Osteocyte (in vitro differentiated cells): ENCODE results near the gene ARG2. TPM values are rescaled to one million over a fixed set of nuclear protein-coding genes. Genes with fewer than 3 reads are reported as not detected.

ENCODE experiments used
- DNase-seq: peaks from one replicate; pipeline ENCODE4 v3.0.0; 2021; ENCODE audit warnings: mixed read lengths; ENCODE audit not compliant: unreplicated experiment; ENCODE audit errors: extremely low spot score
- H3K27ac Mint-ChIP-seq: one replicate; pipeline ENCODE4 v1.8.0; 2021; ENCODE audit warnings: mild to moderate bottlenecking, mixed read lengths; ENCODE audit not compliant: unreplicated experiment
- H3K27me3 Mint-ChIP-seq: one replicate; pipeline ENCODE4 v1.8.0; 2021; ENCODE audit warnings: mixed read lengths; ENCODE audit not compliant: unreplicated experiment
- H3K36me3 Mint-ChIP-seq: one replicate; pipeline ENCODE4 v1.8.0; 2021; ENCODE audit warnings: mixed read lengths; ENCODE audit not compliant: unreplicated experiment
- H3K4me1 Mint-ChIP-seq: one replicate; pipeline ENCODE4 v1.8.0; 2021; ENCODE audit warnings: mixed read lengths; ENCODE audit not compliant: unreplicated experiment
- H3K4me3 Mint-ChIP-seq: one replicate; pipeline ENCODE4 v1.8.0; 2021; ENCODE audit warnings: mild to moderate bottlenecking, moderate library complexity, mixed read lengths; ENCODE audit not compliant: unreplicated experiment
- H3K9me3 Mint-ChIP-seq: one replicate; pipeline ENCODE4 v1.8.0; 2021; ENCODE audit warnings: mixed read lengths; ENCODE audit not compliant: unreplicated experiment
- total RNA-seq: library from RNA; stranded (reverse); gene quantifications from 2 replicates; pipeline ENCODE4 v1.2.1, GENCODE V29; 2021
- TF ChIP-seq, protein P1 (sequence below): fragments of 200-600 bp; sonication (generic); IDR thresholded peaks from 2 replicates; pipeline ENCODE4 v1.5.0; 2021; ENCODE audit warnings: antibody characterized with exemption, mild to moderate bottlenecking, moderate library complexity

The ARG2 gene
- total RNA-seq, 1 donor from 2014 or later: 4.2 TPM

DNA sequence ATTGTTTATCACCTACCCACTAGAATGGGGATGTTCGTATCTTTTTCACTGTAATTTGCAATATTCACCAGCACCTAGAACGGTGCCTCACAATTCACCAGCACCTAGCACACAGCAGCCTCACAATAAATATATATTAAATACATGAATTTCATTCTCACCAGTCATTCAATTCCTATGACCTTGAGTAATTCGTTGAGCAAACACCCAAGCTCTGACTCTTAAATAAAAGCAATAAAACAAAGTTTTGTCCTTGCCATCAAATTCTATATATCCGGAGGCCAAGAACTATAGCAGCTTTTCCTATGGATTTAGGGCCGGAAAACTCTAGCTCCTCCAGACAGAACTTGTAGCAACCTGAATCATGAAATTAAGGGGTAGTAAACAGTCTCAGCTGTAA, 53.7 kb downstream of the ARG2 start:
- no peak for DNase-seq
- TF ChIP-seq, protein P1, sequence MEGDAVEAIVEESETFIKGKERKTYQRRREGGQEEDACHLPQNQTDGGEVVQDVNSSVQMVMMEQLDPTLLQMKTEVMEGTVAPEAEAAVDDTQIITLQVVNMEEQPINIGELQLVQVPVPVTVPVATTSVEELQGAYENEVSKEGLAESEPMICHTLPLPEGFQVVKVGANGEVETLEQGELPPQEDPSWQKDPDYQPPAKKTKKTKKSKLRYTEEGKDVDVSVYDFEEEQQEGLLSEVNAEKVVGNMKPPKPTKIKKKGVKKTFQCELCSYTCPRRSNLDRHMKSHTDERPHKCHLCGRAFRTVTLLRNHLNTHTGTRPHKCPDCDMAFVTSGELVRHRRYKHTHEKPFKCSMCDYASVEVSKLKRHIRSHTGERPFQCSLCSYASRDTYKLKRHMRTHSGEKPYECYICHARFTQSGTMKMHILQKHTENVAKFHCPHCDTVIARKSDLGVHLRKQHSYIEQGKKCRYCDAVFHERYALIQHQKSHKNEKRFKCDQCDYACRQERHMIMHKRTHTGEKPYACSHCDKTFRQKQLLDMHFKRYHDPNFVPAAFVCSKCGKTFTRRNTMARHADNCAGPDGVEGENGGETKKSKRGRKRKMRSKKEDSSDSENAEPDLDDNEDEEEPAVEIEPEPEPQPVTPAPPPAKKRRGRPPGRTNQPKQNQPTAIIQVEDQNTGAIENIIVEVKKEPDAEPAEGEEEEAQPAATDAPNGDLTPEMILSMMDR: no peak
- Mint-ChIP-seq H3K9me3 (no peaks in the 10 kb centered on the region), H3K4me3 (peak overlapping the region; percentile 96), H3K36me3 (peaks cover 18% of the 10 kb centered on the region), H3K27me3 (no peaks in the 10 kb centered on the region), H3K27ac (peak overlapping the region; percentile 87), H3K4me1 (peaks cover 23% of the 10 kb centered on the region)

DNA sequence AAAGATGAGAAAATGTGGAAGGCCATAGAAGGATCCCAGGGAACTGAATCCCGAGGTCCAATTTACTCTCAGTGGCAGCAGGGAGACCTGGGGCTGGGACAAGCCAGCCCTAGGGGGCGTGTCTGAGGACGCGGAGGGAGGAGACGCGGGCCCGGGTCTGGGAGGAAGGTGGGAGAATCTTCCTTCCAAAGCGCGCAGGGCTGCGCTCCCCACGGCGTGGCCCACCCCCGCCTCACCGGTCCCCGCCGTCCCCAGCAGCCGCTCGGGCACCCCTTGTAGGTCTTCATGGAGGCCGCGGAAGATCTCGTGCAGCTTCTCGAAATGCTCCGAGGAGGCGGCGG, 54.4 kb downstream of the ARG2 start:
- Mint-ChIP-seq H3K27me3 (no peaks in the 10 kb centered on the region), H3K4me1 (peaks cover 23% of the 10 kb centered on the region), H3K36me3 (peaks cover 18% of the 10 kb centered on the region), H3K27ac (peak overlapping the region; percentile 87), H3K9me3 (no peaks in the 10 kb centered on the region), H3K4me3 (peak overlapping the region; percentile 96)
- peak; percentile 88 for DNase-seq
- TF ChIP-seq, protein P1: peak; percentile 43

DNA sequence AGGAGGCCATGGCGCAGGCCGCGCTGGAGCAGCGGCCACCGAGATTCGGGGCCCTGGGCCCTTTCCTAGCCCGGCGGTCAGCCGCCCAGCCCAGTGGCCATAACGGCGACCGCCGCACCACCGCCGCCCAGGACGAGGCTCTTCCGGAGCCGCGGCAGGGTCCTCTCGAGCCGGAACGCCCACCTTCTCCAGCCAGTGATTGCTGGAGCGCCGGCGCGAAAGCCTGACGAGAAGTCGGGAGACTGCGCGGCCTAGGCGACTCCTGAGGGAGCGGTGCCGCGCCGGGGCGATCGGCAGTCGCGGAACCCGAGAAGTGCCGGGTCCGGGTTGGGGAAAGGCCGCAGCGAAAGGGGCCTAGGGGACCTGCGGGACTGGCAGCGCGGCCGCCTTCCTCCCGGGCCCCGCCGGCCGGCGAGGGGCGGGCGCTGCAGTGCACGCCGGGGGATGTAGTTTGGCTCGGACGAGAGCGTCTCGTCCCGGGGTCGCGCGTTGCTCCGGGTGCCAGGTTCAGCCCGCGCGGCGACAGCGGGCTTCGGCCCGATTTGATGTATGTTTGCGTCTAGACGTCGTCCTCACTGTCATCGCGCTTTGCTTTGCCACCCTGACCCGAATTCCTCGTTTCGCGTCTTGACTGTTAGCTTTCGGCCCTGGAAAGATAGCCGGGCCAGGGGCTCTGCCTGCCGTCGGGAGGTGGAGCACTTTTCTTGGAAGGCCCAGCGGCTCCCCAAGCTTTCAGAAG, 54.9 kb downstream of the ARG2 start, which contains the start of gene VTI1B:
VTI1B (minus strand) TSS at position 153 of the 739 bp plus-strand sequence; CDS start at position 10, 143 bp downstream.
- H3K4me3 Mint-ChIP-seq: peak within 1 kb of the TSS; percentile 96
- no peaks in the 10 kb centered on the region for H3K27me3 Mint-ChIP-seq
- H3K36me3 Mint-ChIP-seq: peaks cover 17% of the 10 kb centered on the region
- DNase-seq: peak; percentile 92
- H3K9me3 Mint-ChIP-seq: no peaks in the 10 kb centered on the region
- TF ChIP-seq, protein P1: peak; percentile 38
- peaks cover 23% of the 10 kb centered on the region for H3K4me1 Mint-ChIP-seq
- peak within 1 kb of the TSS; percentile 97 for H3K27ac Mint-ChIP-seq

DNA sequence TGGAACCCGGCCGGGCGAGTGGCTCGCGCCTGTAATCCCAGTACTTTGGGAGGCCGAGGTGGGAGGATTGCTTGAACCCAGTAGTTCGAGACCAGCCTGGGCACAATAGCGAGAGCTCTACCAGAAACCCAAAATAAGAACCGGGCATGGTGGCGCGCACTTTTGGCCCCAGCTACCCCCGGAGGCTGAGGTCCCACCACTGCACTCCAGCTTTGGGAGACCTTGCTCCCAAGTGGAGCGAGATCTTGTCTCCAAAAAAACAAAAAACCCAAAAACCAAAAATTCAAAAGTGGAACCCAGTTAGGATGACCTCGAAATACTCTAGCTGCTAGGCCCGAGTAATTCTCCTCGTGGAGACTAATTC, 55.5 kb downstream of the ARG2 start:
- H3K36me3 Mint-ChIP-seq: peaks cover 19% of the 10 kb centered on the region
- no peak for DNase-seq
- H3K27ac Mint-ChIP-seq: peak overlapping the region; percentile 97
- H3K4me3 Mint-ChIP-seq: peak overlapping the region; percentile 96
- no peaks in the 10 kb centered on the region for H3K27me3 Mint-ChIP-seq
- TF ChIP-seq, protein P1: no peak
- peaks cover 23% of the 10 kb centered on the region for H3K4me1 Mint-ChIP-seq
- no peaks in the 10 kb centered on the region for H3K9me3 Mint-ChIP-seq

DNA sequence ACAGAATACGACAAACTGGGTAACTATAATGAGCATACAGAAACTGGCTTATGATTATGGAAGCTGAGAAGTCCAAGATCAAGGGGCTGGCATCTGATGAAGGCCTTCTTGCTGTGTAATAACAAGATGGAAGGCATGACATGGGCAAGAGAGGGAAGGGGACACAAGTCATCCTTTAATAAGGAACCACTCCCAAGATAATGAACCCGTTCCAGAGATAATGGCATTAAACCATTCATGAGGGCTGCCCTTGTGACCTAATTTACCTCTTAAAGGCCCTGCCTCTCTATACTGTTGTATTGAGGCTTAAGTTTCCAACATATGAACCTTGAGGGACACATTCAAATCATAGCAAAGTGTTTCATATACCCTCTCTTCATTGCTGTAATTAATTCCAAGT, 59.3 kb downstream of the ARG2 start:
- H3K4me1 Mint-ChIP-seq: peaks cover 9% of the 10 kb centered on the region
- no peak overlapping the region for H3K27ac Mint-ChIP-seq
- DNase-seq: no peak
- H3K4me3 Mint-ChIP-seq: no peak overlapping the region
- H3K9me3 Mint-ChIP-seq: no peaks in the 10 kb centered on the region
- H3K27me3 Mint-ChIP-seq: no peaks in the 10 kb centered on the region
- TF ChIP-seq, protein P1: no peak
- H3K36me3 Mint-ChIP-seq: peaks cover 40% of the 10 kb centered on the region
